NCI-H2196 treated with DMSO at 0.1 percent for 48 hours (cell line): ENCODE measurements around the gene NT5C1B.
"Not testable (repeated sequence)": the region's sequence is repeated elsewhere in the genome, so short reads cannot be mapped to it uniquely, and the experiment has no call there.

Experiments used
- DNase-seq: peaks from one replicate; lab custom pipeline; 2025; ENCODE audit not compliant: unreplicated experiment; lab: John Stamatoyannopoulos, UW

Gene NT5C1B

GRCh38 chr2:18589354-18589753 is at the start of gene NT5C1B:
Gene NT5C1B, minus strand, starts transcription at chr2:18589569. Its CDS starts 101 bp downstream, at chr2:18589468.
- no peak for DNase-seq

- no peak for DNase-seq
Observed at GRCh38 chr2:18637196-18637595, 47.8 kb upstream of the NT5C1B start.

- not testable (repeated sequence) for DNase-seq
Observed at GRCh38 chr2:18632699-18633098, 43.3 kb upstream of the NT5C1B start.

DNA sequence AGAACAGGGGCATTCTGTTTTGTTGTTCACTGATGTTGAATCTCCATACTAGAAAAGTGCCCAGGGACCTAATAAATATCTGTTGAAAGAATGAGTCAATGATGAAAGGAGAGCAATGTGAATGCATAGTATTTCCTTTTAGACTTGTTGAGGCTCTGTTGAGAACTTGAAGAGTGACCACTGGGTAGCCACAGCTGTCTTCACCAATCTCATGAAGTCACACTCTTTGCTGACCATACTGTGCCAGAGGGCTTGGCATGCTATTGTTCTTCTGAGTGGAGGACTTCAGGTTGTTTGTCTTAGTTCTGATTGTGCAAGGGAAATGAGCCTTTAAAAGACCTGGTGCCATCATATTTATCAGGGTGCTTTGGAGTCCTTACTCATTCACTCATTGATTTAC is 41.6 kb upstream of the NT5C1B start:
- no peak for DNase-seq

- no peak for DNase-seq
Observed at GRCh38 chr2:18630541-18630940, 41.2 kb upstream of the NT5C1B start.

DNA sequence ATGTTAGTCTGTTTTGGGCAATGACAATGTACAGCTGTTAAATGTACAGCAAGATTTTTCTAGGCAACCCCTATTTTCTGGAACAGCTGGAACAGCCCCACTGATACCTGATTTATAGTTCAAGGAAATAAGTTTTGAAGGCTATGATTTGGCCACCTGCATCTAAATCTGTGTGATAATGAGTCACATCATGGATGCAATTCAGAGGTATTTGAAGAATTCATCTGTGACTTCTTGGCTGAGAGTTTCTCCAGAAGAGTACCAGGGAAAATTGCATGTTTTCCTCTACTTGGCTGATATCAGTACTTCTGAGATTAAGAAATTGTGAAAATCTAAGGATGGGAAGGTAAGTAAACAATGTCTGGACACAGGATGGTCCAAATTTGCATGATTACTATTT is 40.7 kb upstream of the NT5C1B start:
- no peak for DNase-seq

DNA sequence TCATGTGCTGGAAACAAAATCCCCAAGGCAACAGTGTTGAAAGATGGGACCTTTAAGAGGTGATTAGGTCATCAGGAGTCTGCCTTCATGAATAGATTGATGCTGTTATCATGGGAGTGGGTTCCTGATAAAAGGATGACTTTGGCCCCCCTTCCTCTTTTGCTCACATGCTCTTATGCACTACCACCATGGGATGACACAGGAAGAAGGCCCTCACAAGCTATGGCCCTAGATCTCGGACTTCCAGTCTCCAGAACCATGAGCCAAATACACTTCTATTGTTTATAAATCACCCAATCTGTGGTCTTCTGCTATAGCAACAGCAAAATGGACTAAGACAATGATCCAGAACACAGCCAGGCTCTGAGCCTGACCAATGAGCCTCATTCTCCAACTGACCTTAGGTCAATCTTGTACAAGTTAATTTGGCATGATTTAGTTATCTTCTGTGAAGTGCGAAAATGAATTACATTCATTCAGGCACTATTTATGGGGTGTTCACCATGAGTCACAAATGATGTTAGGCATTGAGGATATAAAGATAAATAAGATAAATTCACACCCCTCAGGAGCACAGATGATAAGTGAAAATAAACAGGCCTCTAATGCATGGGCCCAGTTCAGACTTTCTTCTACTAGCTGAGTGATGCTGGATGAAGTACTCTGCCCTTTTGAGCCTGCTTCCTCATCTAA is 37.7 kb upstream of the NT5C1B start:
- DNase-seq = no peak

GRCh38 chr2:18626256-18626668 is 36.9 kb upstream of the NT5C1B start:
- no peak for DNase-seq

- no peak for DNase-seq
Observed at GRCh38 chr2:18625563-18625962, 36.2 kb upstream of the NT5C1B start.

GRCh38 chr2:18623782-18624181 is 34.4 kb upstream of the NT5C1B start:
- DNase-seq = no peak

- no peak for DNase-seq
Observed at GRCh38 chr2:18620867-18621632, 31.7 kb upstream of the NT5C1B start.

DNA sequence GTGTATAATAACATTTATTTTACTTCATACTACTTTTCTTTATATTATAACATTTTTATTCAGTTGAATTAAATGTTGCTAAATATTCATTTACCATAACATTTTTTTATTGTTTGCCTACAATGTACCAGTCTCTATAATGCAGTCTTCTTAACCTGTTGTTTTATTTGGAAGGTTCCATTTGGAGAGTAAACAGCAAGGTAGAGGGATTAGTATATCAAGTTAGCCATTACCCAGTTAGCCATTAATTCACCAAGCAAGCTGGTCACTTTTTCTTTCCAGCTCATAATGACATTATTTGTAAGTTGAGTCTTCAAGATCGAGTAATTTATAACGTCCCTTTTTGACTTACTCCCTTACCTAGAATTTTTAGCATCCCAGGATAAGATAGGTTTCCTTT is 29.7 kb upstream of the NT5C1B start:
- no peak for DNase-seq

GRCh38 chr2:18614041-18614440 is 24.7 kb upstream of the NT5C1B start:
- no peak for DNase-seq

DNA sequence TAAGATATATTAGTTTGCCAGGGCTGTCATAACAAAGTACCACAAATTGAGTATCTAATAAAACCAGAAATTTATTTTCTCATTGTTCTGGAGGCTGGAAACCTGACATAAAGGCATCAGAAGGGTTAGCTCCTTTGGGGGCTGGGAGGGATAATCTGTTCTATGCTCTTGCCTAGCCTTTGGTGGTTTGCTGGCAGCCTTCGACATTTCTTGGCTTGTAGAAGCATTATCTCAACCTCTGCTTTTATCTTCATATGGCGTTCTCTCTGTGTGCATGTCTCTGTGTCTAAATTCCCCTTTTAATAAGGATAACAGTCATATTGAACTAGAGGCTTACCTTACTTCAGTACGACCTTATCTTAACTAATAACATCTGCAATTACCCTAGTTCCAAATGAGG is 22.8 kb upstream of the NT5C1B start:
- no peak for DNase-seq

GRCh38 chr2:18611604-18612003 is 22.2 kb upstream of the NT5C1B start:
- peak; percentile 13 for DNase-seq

DNA sequence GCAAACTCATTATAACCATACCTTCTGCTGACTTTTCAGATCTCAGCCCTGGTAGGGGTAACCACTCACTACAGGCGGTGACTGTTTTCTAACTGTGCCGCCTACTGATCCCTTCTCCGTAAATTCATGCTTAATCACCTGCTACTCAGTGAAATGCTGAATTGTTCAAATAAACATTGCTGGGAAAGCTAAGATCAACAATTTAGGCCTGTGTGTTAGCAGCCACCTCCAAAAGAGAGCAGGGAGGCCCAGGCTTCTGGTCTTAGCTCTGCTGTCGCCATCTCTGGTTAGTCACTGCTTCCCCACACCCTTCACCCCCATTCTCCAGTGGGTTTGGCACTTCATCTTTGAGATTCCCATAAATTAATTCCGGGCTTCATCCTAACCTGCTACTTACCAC is 21.8 kb upstream of the NT5C1B start:
- DNase-seq = no peak

DNA sequence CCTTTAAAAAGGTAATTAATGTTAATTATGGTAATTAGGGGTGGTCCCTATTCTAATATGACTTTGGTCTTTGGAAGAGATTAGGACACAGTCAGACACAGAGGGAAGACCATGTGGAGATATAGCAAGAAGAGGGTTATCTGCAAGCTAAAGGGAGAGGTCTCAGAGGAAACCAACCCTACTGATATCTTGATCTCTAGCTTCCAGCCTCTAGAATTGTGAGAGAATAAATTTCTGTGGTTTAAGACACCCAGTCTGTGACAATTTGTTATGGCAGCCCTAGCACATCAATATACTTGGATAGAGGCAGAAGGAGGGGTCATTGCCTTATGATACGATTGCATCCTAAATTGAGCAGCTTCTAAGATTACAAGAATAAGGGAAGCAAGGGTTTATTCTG is 21.3 kb upstream of the NT5C1B start:
- no peak for DNase-seq

GRCh38 chr2:18610090-18610489 is 20.7 kb upstream of the NT5C1B start:
- DNase-seq = no peak

GRCh38 chr2:18605115-18605514 is 15.7 kb upstream of the NT5C1B start:
- no peak for DNase-seq

- DNase-seq = no peak
Observed at GRCh38 chr2:18604531-18604885, 15.1 kb upstream of the NT5C1B start.

GRCh38 chr2:18603854-18604530 is 14.6 kb upstream of the NT5C1B start:
- no peak for DNase-seq

DNA sequence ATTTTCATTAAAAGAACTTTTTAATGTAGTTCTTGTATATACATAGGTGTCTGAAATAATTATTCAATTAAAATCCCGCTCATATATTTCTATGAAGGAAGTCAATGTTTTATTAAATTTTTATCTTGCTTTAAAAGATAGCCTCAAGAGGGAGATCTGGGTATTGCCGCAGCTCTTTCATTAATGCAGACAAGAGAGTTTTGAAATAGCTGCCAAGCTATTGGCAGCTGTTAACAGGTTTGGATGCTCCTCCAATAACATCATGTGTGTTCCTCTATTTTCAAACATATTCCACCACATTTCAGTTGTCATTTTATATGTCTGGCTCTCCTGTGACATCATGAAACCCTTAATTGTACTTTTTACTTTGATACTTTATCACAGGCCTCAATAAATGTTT is 12.9 kb upstream of the NT5C1B start:
- no peak for DNase-seq
